GM21619 (cell line): Measurements from ENCODE around the gene METTL24.

ENCODE experiments used
- ATAC-seq: cut with Tn5 transposase; IDR thresholded peaks from one replicate; pipeline ENCODE4 v1.9.1; 2021; ENCODE audit not compliant: unreplicated experiment

Gene METTL24

GRCh38 chr6:110201151-110201884 lies 156.8 kb downstream of the METTL24 start:
- ATAC-seq, result no peak

DNA sequence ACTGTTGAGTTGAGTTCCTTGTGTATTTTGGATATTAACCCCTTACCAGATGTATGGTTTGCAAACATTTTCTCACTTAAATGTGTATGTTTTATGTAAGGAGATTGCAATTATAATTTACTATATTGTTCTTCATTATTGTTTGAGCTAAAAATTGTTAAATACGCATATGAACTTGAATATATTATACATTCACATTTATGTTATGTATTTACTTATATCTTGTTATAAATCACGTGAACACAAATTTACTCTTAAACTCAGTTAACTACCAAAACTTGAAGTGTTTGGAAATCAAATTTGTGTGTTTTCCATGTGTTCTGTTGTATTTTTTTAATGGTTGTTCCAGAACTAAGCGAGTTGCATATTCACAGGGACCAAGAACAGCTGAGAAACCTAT lies 159.6 kb downstream of the METTL24 start:
- no peak for ATAC-seq

- no peak for ATAC-seq
Measured at GRCh38 chr6:110196874-110197273, 161.3 kb downstream of the METTL24 start.

- ATAC-seq, result no peak
Measured at GRCh38 chr6:110195639-110196038, 162.5 kb downstream of the METTL24 start.
